MM.1S (cell line): Measurements from ENCODE around the gene TMEM244.

ENCODE experiments used
- CTCF ChIP-seq: fragments of 300-600 bp; sonication (generic); IDR thresholded peaks from 2 replicates; pipeline ENCODE4 v1.5.1; 2016; ENCODE audit warnings: antibody characterized with exemption, low read length, mixed read lengths
- EZH2 ChIP-seq: fragments of 300-600 bp; sonication (generic); optimal IDR thresholded peaks from 2 replicates; pipeline ENCODE3; 2017; ENCODE audit warnings: low read depth, mild to moderate bottlenecking, antibody characterized with exemption, low read length, mixed read lengths
- EZH2phosphoT487 ChIP-seq: fragments of 300-600 bp; sonication (generic); IDR thresholded peaks from 2 replicates; pipeline ENCODE4 v1.6.1; 2018; ENCODE audit warnings: antibody characterized with exemption, low read length

GRCh38 chr6:129866688-129867087 is 5.6 kb upstream of the TMEM244 start:
- TF ChIP-seq CTCF: no peak
- no peak for TF ChIP-seq EZH2
- TF ChIP-seq EZH2phosphoT487: no peak
